ENCODE data around the gene RTF1.

RTF1 gene

GRCh38 chr15:41443275-41443674, 26.4 kb downstream of the RTF1 start:
- H3K9ac ChIP-seq (ENCODE audit: low read length) = no peak overlapping the region
- no peaks in the 10 kb centered on the region for H3K9me3 ChIP-seq (ENCODE audit: low read length)
- H3K36me3 ChIP-seq (ENCODE audit: insufficient read depth, low read length) = peaks cover 25% of the 10 kb centered on the region
- no peak for TF ChIP-seq EZH2 (IDR thresholded peaks at IDR 0.05; ENCODE audit: borderline replicate concordance, low read length)
- TF ChIP-seq CTCF (IDR thresholded peaks at IDR 0.05; ENCODE audit: low read length) = no peak
- no peaks in the 10 kb centered on the region for H3K9me2 ChIP-seq (ENCODE audit: low read depth, low read length)
- no peak overlapping the region for H2AFZ ChIP-seq (ENCODE audit: low read length)
- no peak overlapping the region for H3K4me3 ChIP-seq (ENCODE audit: low read depth, low read length, poor library complexity, severe bottlenecking)
- H3K79me2 ChIP-seq (ENCODE audit: insufficient read depth, low read length) = no peaks in the 10 kb centered on the region
- no peak overlapping the region for H3K4me2 ChIP-seq (ENCODE audit: low read length)
- H3F3A ChIP-seq (ENCODE audit: insufficient read depth, low read length) = no peaks in the 10 kb centered on the region
- no peaks in the 10 kb centered on the region for H3K4me1 ChIP-seq (ENCODE audit: insufficient read depth, low read length, severe bottlenecking)
- no peaks in the 10 kb centered on the region for H3K27me3 ChIP-seq (ENCODE audit: insufficient read depth, low read length)
- no peaks in the 10 kb centered on the region for H4K20me1 ChIP-seq (ENCODE audit: insufficient read depth, low read length)
- no peak overlapping the region for H3K27ac ChIP-seq (ENCODE audit: low read depth, low read length, poor library complexity, severe bottlenecking)

- H2AFZ ChIP-seq (ENCODE audit: low read length) = no peak overlapping the region
- no peaks in the 10 kb centered on the region for H3F3A ChIP-seq (ENCODE audit: insufficient read depth, low read length)
- H3K9me3 ChIP-seq (ENCODE audit: low read length) = no peaks in the 10 kb centered on the region
- no peak for TF ChIP-seq CTCF (IDR thresholded peaks at IDR 0.05; ENCODE audit: low read length)
- TF ChIP-seq EZH2 (IDR thresholded peaks at IDR 0.05; ENCODE audit: borderline replicate concordance, low read length) = no peak
- no peaks in the 10 kb centered on the region for H4K20me1 ChIP-seq (ENCODE audit: insufficient read depth, low read length)
- H3K4me2 ChIP-seq (ENCODE audit: low read length) = no peak overlapping the region
- H3K4me1 ChIP-seq (ENCODE audit: insufficient read depth, low read length, severe bottlenecking) = no peaks in the 10 kb centered on the region
- H3K79me2 ChIP-seq (ENCODE audit: insufficient read depth, low read length) = no peaks in the 10 kb centered on the region
- H3K9ac ChIP-seq (ENCODE audit: low read length) = no peak overlapping the region
- H3K27me3 ChIP-seq (ENCODE audit: insufficient read depth, low read length) = no peaks in the 10 kb centered on the region
- peaks cover 17% of the 10 kb centered on the region for H3K36me3 ChIP-seq (ENCODE audit: insufficient read depth, low read length)
- H3K4me3 ChIP-seq (ENCODE audit: low read depth, low read length, poor library complexity, severe bottlenecking) = no peak overlapping the region
- H3K27ac ChIP-seq (ENCODE audit: low read depth, low read length, poor library complexity, severe bottlenecking) = no peak overlapping the region
- H3K9me2 ChIP-seq (ENCODE audit: low read depth, low read length) = no peaks in the 10 kb centered on the region
Observed at GRCh38 chr15:41445399-41445798, 28.5 kb downstream of the RTF1 start.

GRCh38 chr15:41462084-41462795, 45.3 kb downstream of the RTF1 start:
- TF ChIP-seq CTCF (IDR thresholded peaks at IDR 0.05; ENCODE audit: low read length) (no peak), EZH2 (IDR thresholded peaks at IDR 0.05; ENCODE audit: borderline replicate concordance, low read length) (no peak)
- Histone ChIP-seq H2AFZ (ENCODE audit: low read length) (no peak overlapping the region), H3K4me1 (ENCODE audit: insufficient read depth, low read length, severe bottlenecking) (no peaks in the 10 kb centered on the region), H3K27me3 (ENCODE audit: insufficient read depth, low read length) (no peaks in the 10 kb centered on the region), H3K36me3 (ENCODE audit: insufficient read depth, low read length) (peaks cover 54% of the 10 kb centered on the region), H3K9me3 (ENCODE audit: low read length) (no peaks in the 10 kb centered on the region), H3K79me2 (ENCODE audit: insufficient read depth, low read length) (no peaks in the 10 kb centered on the region), H3F3A (ENCODE audit: insufficient read depth, low read length) (no peaks in the 10 kb centered on the region), H3K9me2 (ENCODE audit: low read depth, low read length) (no peaks in the 10 kb centered on the region), H3K27ac (ENCODE audit: low read depth, low read length, poor library complexity, severe bottlenecking) (no peak overlapping the region), H3K4me3 (ENCODE audit: low read depth, low read length, poor library complexity, severe bottlenecking) (no peak overlapping the region), H3K4me2 (ENCODE audit: low read length) (no peak overlapping the region), H4K20me1 (ENCODE audit: insufficient read depth, low read length) (no peaks in the 10 kb centered on the region), H3K9ac (ENCODE audit: low read length) (no peak overlapping the region)

Data from OCI-LY1 (cell line).